HG02852 (cell line): ENCODE measurements around the gene MRTFB.

ENCODE experiments used
- ATAC-seq: cut with Tn5 transposase; IDR thresholded peaks from one replicate; pipeline ENCODE4 v1.9.1; 2021; ENCODE audit warnings: mild to moderate bottlenecking, moderate library complexity; ENCODE audit not compliant: unreplicated experiment

Gene MRTFB

GRCh38 chr16:14306485-14307058 lies 235.5 kb downstream of the MRTFB start:
- no peak for ATAC-seq

- ATAC-seq: no peak
Observed at GRCh38 chr16:14307059-14307526, 236.0 kb downstream of the MRTFB start.

- ATAC-seq: no peak
Observed at GRCh38 chr16:14307527-14308367, 236.6 kb downstream of the MRTFB start.

- ATAC-seq: no peak
Observed at GRCh38 chr16:14308368-14308723, 237.2 kb downstream of the MRTFB start.

- no peak for ATAC-seq
Observed at GRCh38 chr16:14309001-14309886, 238.1 kb downstream of the MRTFB start.

GRCh38 chr16:14309906-14310305 lies 238.8 kb downstream of the MRTFB start:
- ATAC-seq: no peak

GRCh38 chr16:14310519-14310991 lies 239.4 kb downstream of the MRTFB start:
- ATAC-seq: peak; percentile 48

- no peak for ATAC-seq
Observed at GRCh38 chr16:14314116-14314515, 243.0 kb downstream of the MRTFB start.

- no peak for ATAC-seq
Observed at GRCh38 chr16:14315683-14316320, 244.7 kb downstream of the MRTFB start.
